Activated CD4-positive, alpha-beta memory T cell treated with anti-CD3 and anti-CD28 coated beads for 36 hours (primary cell): Measurements from ENCODE around the gene IL11RA. TPM values are rescaled to one million over a fixed set of nuclear protein-coding genes. Genes with fewer than 3 reads are reported as not detected.

Source experiments
- CTCF ChIA-PET: fragments of 350-600 bp; sonication (Branson Sonifier 250); formaldehyde crosslinking; loops from one replicate; lab custom pipeline; 2021; ENCODE audit warnings: antibody characterized with exemption, inconsistent platforms; lab: Charles Lee
- POLR2A ChIA-PET: fragments of 350-600 bp; sonication (Branson Sonifier 250); formaldehyde crosslinking; loops from one replicate; lab custom pipeline; 2021; ENCODE audit warnings: antibody characterized with exemption; lab: Charles Lee
- DNase-seq: peaks from one replicate; pipeline ENCODE4 v3.0.0-alpha.2; 2020
- H3K27ac Mint-ChIP-seq: one replicate; pipeline ENCODE4 v1.8.0; 2021; ENCODE audit warnings: mixed read lengths
- H3K27me3 Mint-ChIP-seq: one replicate; pipeline ENCODE4 v1.8.0; 2021; ENCODE audit warnings: mixed read lengths
- H3K36me3 Mint-ChIP-seq: one replicate; pipeline ENCODE4 v1.8.0; 2021; ENCODE audit warnings: mixed read lengths
- H3K4me1 Mint-ChIP-seq: one replicate; pipeline ENCODE4 v1.8.0; 2021; ENCODE audit warnings: low read depth, mixed read lengths
- H3K4me3 Mint-ChIP-seq: one replicate; pipeline ENCODE4 v1.8.0; 2021; ENCODE audit warnings: mild to moderate bottlenecking, mixed read lengths
- H3K9me3 Mint-ChIP-seq: one replicate; pipeline ENCODE4 v1.8.0; 2021; ENCODE audit warnings: mixed read lengths
- intact Hi-C: fragments of 100-400 bp; cut with micrococcal nuclease; formaldehyde crosslinking; loops from one replicate; pipeline ENCODE4 v1.15.1; 2023
- total RNA-seq, 2 experiments: library from RNA; stranded (reverse); gene quantifications; one replicate each; pipeline ENCODE4 v1.2.3, GENCODE V29; 2021

The IL11RA gene
- total RNA-seq, 2 experiments from 2014 or later, result 19.3 to 22.1 TPM

- no peak for DNase-seq
- no peaks in the 10 kb centered on the region for H3K27me3 Mint-ChIP-seq
- H3K4me1 Mint-ChIP-seq, result peaks cover 12% of the 10 kb centered on the region
- CTCF ChIA-PET, result interaction anchor here (1.7 kb wide), 1 partner anchor 13 kb away, joined by 8 read pairs; no protein-coding TSS in a partner anchor
- intact Hi-C loops, result no loop called here
- H3K9me3 Mint-ChIP-seq, result no peaks in the 10 kb centered on the region
- H3K4me3 Mint-ChIP-seq, result no peak overlapping the region
- no peaks in the 10 kb centered on the region for H3K36me3 Mint-ChIP-seq
- H3K27ac Mint-ChIP-seq, result no peak overlapping the region
- POLR2A ChIA-PET, result no interaction called here
Measured at GRCh38 chr9:34688329-34689115, 36.5 kb downstream of the IL11RA start.

- Mint-ChIP-seq H3K4me1 (peaks cover 8% of the 10 kb centered on the region), H3K9me3 (no peaks in the 10 kb centered on the region), H3K36me3 (no peaks in the 10 kb centered on the region), H3K27ac (no peak overlapping the region), H3K4me3 (no peak overlapping the region), H3K27me3 (no peaks in the 10 kb centered on the region)
- DNase-seq, result no peak
- POLR2A ChIA-PET, result no interaction called here
- intact Hi-C loops, result no loop called here
- CTCF ChIA-PET, result interaction anchor here (1.7 kb wide), 1 partner anchor 13 kb away, joined by 8 read pairs; no protein-coding TSS in a partner anchor
Measured at GRCh38 chr9:34689116-34689470, 37.1 kb downstream of the IL11RA start.

- Mint-ChIP-seq H3K36me3 (no peaks in the 10 kb centered on the region), H3K27me3 (no peaks in the 10 kb centered on the region), H3K27ac (no peak overlapping the region), H3K9me3 (no peaks in the 10 kb centered on the region), H3K4me3 (no peak overlapping the region), H3K4me1 (peaks cover 4% of the 10 kb centered on the region)
- intact Hi-C loops, result no loop called here
- CTCF ChIA-PET, result interaction anchor here (1.7 kb wide), 1 partner anchor 12 kb away, joined by 8 read pairs; no protein-coding TSS in a partner anchor
- POLR2A ChIA-PET, result no interaction called here
- no peak for DNase-seq
Measured at GRCh38 chr9:34689512-34689911, 37.5 kb downstream of the IL11RA start.

GRCh38 chr9:34690983-34691935, 39.3 kb downstream of the IL11RA start, which contains the start of gene CCL19:
TSS of gene CCL19 (minus strand) at chr9:34691276. CDS start at chr9:34691139, 137 bp downstream.
- POLR2A ChIA-PET, result no interaction called here
- no peaks in the 10 kb centered on the region for H3K27me3 Mint-ChIP-seq
- CTCF ChIA-PET, result interaction anchor here (1.0 to 1.6 kb wide), 2 partner anchors 11 to 30 kb away, joined by 3 to 7 read pairs; no protein-coding TSS in a partner anchor

GRCh38 chr9:34691936-34692315, 39.9 kb downstream of the IL11RA start:
- CTCF ChIA-PET, result interaction anchor here (1.0 to 1.6 kb wide), 2 partner anchors 11 to 31 kb away, joined by 3 to 7 read pairs; no protein-coding TSS in a partner anchor
- DNase-seq, result no peak
- POLR2A ChIA-PET, result no interaction called here
- no peaks in the 10 kb centered on the region for H3K9me3 Mint-ChIP-seq
- no peaks in the 10 kb centered on the region for H3K36me3 Mint-ChIP-seq
- no peaks in the 10 kb centered on the region for H3K4me1 Mint-ChIP-seq
- no peak overlapping the region for H3K27ac Mint-ChIP-seq
- intact Hi-C loops, result no loop called here
- H3K4me3 Mint-ChIP-seq, result no peak overlapping the region
- no peaks in the 10 kb centered on the region for H3K27me3 Mint-ChIP-seq

More at GRCh38 chr9:34690983-34691935, 39.3 kb downstream of the IL11RA start, which contains the start of gene CCL19:
- no peak for DNase-seq
- intact Hi-C loops, result no loop called here
- H3K9me3 Mint-ChIP-seq, result no peaks in the 10 kb centered on the region
- H3K36me3 Mint-ChIP-seq, result no peaks in the 10 kb centered on the region
- no peak within 1 kb of the TSS for H3K4me3 Mint-ChIP-seq
- no peaks in the 10 kb centered on the region for H3K4me1 Mint-ChIP-seq
- H3K27ac Mint-ChIP-seq, result no peak within 1 kb of the TSS

GRCh38 chr9:34693560-34693959, 41.6 kb downstream of the IL11RA start:
- Mint-ChIP-seq H3K27me3 (no peaks in the 10 kb centered on the region), H3K4me3 (no peak overlapping the region), H3K36me3 (no peaks in the 10 kb centered on the region), H3K9me3 (no peaks in the 10 kb centered on the region), H3K27ac (no peak overlapping the region), H3K4me1 (no peaks in the 10 kb centered on the region)
- POLR2A ChIA-PET, result no interaction called here
- intact Hi-C loops, result no loop called here
- DNase-seq, result no peak
- CTCF ChIA-PET, result interaction anchor here (2.3 kb wide), 1 partner anchor 9 kb away, joined by 9 read pairs; no protein-coding TSS in a partner anchor

GRCh38 chr9:34694811-34695210, 42.8 kb downstream of the IL11RA start:
- POLR2A ChIA-PET, result no interaction called here
- Mint-ChIP-seq H3K9me3 (no peaks in the 10 kb centered on the region), H3K4me3 (no peak overlapping the region), H3K36me3 (no peaks in the 10 kb centered on the region), H3K27ac (no peak overlapping the region), H3K27me3 (no peaks in the 10 kb centered on the region), H3K4me1 (no peaks in the 10 kb centered on the region)
- intact Hi-C loops, result no loop called here
- CTCF ChIA-PET, result interaction anchor here (1.0 kb wide), 1 partner anchor 61 kb away, joined by 5 read pairs; no protein-coding TSS in a partner anchor
- no peak for DNase-seq

- intact Hi-C loops, result no loop called here
- POLR2A ChIA-PET, result no interaction called here
- Mint-ChIP-seq H3K9me3 (no peaks in the 10 kb centered on the region), H3K4me1 (peaks cover 2% of the 10 kb centered on the region), H3K4me3 (peak overlapping the region; percentile 48), H3K27ac (no peak overlapping the region), H3K36me3 (no peaks in the 10 kb centered on the region), H3K27me3 (peaks cover 2% of the 10 kb centered on the region)
- peak; percentile 84 for DNase-seq
- CTCF ChIA-PET, result interaction anchor here (0.6 to 4.1 kb wide), 15 partner anchors 12 to 198 kb away, joined by 3 to 49 read pairs (median 5); partner anchors contain the start of genes CCL27, GALT and SIGMAR1
Measured at GRCh38 chr9:34701023-34701768, 49.2 kb downstream of the IL11RA start.

- intact Hi-C loops, result loop anchor here (1.0 to 2.0 kb wide), 3 partner anchors 27 to 90 kb away; partner anchors contain the start of gene RPP25L
- ChIA-PET CTCF (interaction anchor here (0.5 to 4.1 kb wide), 59 partner anchors 9 to 774 kb away, joined by 3 to 49 read pairs (median 5); partner anchors contain the start of genes ARID3C, CCL19, CCL27 and DCTN3), POLR2A (interaction anchor here (0.8 kb wide), 2 partner anchors 40 to 46 kb away, joined by 3 read pairs; partner anchors contain the start of gene CCL27)
- DNase-seq, result peak; percentile 89
- Mint-ChIP-seq H3K27ac (peak overlapping the region; percentile 38), H3K27me3 (peaks cover 2% of the 10 kb centered on the region), H3K9me3 (no peaks in the 10 kb centered on the region), H3K4me3 (peak overlapping the region; percentile 77), H3K36me3 (no peaks in the 10 kb centered on the region), H3K4me1 (peaks cover 2% of the 10 kb centered on the region)
Measured at GRCh38 chr9:34701769-34702736, 50.1 kb downstream of the IL11RA start.

GRCh38 chr9:34707130-34707529, 55.1 kb downstream of the IL11RA start:
- Mint-ChIP-seq H3K9me3 (no peaks in the 10 kb centered on the region), H3K36me3 (no peaks in the 10 kb centered on the region), H3K4me1 (no peaks in the 10 kb centered on the region), H3K4me3 (no peak overlapping the region), H3K27me3 (no peaks in the 10 kb centered on the region), H3K27ac (no peak overlapping the region)
- CTCF ChIA-PET, result no interaction called here
- no peak for DNase-seq
- intact Hi-C loops, result no loop called here
- POLR2A ChIA-PET, result no interaction called here
